Smooth muscle cell (in vitro differentiated cells): ENCODE results near the gene ZYG11A. TPM values are rescaled to one million over a fixed set of nuclear protein-coding genes. Genes with fewer than 3 reads are reported as not detected.
"Not testable (repeated sequence)": the region's sequence is repeated elsewhere in the genome, so short reads cannot be mapped to it uniquely, and the experiment has no call there.

Experiments
- DNase-seq: peaks from one replicate; lab custom pipeline; 2025; ENCODE audit not compliant: unreplicated experiment; lab: John Stamatoyannopoulos, UW
- H2AFZ ChIP-seq: fragments of 200-600 bp; sonication (generic); 2 replicates; pipeline ENCODE4 v1.6.0; 2016; ENCODE audit warnings: antibody characterized with exemption, low read depth, mild to moderate bottlenecking
- H3F3A ChIP-seq: fragments of 200-600 bp; sonication (generic); 2 replicates; pipeline ENCODE4 v1.6.0; 2017; ENCODE audit warnings: antibody characterized with exemption, low read depth
- H3K27ac ChIP-seq: fragments of 200-600 bp; sonication (generic); 2 replicates; pipeline ENCODE4 v1.5.1; 2016; ENCODE audit warnings: low read depth, mild to moderate bottlenecking
- H3K27me3 ChIP-seq: fragments of 200-600 bp; sonication (generic); 2 replicates; pipeline ENCODE4 v1.6.1; 2016; ENCODE audit warnings: low read depth, mild to moderate bottlenecking
- H3K36me3 ChIP-seq: fragments of 200-600 bp; sonication (generic); 2 replicates; pipeline ENCODE4 v1.5.1; 2016; ENCODE audit warnings: low read depth
- H3K4me1 ChIP-seq: fragments of 200-600 bp; sonication (generic); 2 replicates; pipeline ENCODE4 v1.5.1; 2016; ENCODE audit warnings: low read depth
- H3K4me2 ChIP-seq: fragments of 200-600 bp; sonication (generic); 2 replicates; pipeline ENCODE4 v1.6.0; 2016; ENCODE audit warnings: mild to moderate bottlenecking
- H3K4me3 ChIP-seq: fragments of 200-600 bp; sonication (generic); 2 replicates; pipeline ENCODE4 v1.5.1; 2016; ENCODE audit warnings: mild to moderate bottlenecking
- H3K79me2 ChIP-seq: fragments of 200-600 bp; sonication (generic); 2 replicates; pipeline ENCODE4 v1.6.0; 2016; ENCODE audit warnings: low read depth, mild to moderate bottlenecking
- H3K9ac ChIP-seq: fragments of 200-600 bp; sonication (generic); 2 replicates; pipeline ENCODE4 v1.6.0; 2016; ENCODE audit warnings: low read depth
- H3K9me3 ChIP-seq: fragments of 200-600 bp; sonication (generic); replicated peaks from 2 replicates; pipeline ENCODE4 v1.5.1; 2016; ENCODE audit warnings: low read depth
- H4K20me1 ChIP-seq: fragments of 200-600 bp; sonication (generic); 2 replicates; pipeline ENCODE4 v1.6.0; 2016; ENCODE audit warnings: low read depth
- WGBS: methylation state at CpG from one replicate; pipeline ENCODE4 v1.1.7; 2016; ENCODE audit warnings: low lambda C conversion rate; 5-methylcytosine and 5-hydroxymethylcytosine counted together
- polyA plus RNA-seq: library from polyadenylated mRNA; unstranded; fragments of >200 nt; fragmentation: Nextera tagmentation; extraction: Ambion mirVana; gene quantifications from 2 replicates; pipeline ENCODE4 v1.2.1, GENCODE V29; 2016
- total RNA-seq: library from RNA; depleted of rRNA; stranded (reverse); fragments of >200 nt; gene quantifications from 2 replicates; pipeline ENCODE4 v1.2.3, GENCODE V29; 2014
- TF ChIP-seq, protein P1 (sequence below): fragments of 200-600 bp; sonication (generic); IDR thresholded peaks from 2 replicates; pipeline ENCODE4 v1.5.1; 2017; ENCODE audit warnings: borderline replicate concordance, mild to moderate bottlenecking, antibody characterized with exemption; ENCODE audit not compliant: insufficient read depth, poor library complexity, severe bottlenecking

Gene ZYG11A
- total and polyA plus RNA-seq, 2 experiments from 2014 or later, result not detected

DNA sequence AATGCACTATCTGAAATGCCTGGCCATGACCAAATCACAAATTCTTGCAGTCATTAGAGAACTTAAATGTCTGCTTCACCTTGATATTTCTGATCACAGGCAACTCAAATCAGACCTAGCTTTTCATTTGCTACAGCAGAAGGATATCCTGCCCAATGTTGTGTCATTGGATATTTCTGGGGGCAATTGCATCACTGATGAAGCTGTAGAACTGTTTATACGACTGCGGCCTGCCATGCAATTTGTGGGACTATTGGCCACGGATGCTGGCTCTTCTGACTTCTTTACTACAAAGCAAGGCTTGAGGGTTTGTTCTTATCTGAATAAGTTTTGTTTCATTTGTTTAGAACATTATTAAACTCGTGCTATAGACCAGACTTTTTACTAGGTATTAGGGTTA lies 14.9 kb downstream of the ZYG11A start:
- Histone ChIP-seq H3K9ac (no peak overlapping the region), H3K4me1 (no peaks in the 10 kb centered on the region), H2AFZ (no peak overlapping the region), H3F3A (no peaks in the 10 kb centered on the region), H3K36me3 (no peaks in the 10 kb centered on the region), H3K9me3 (no peaks in the 10 kb centered on the region), H3K27me3 (no peaks in the 10 kb centered on the region), H3K79me2 (no peaks in the 10 kb centered on the region), H4K20me1 (no peaks in the 10 kb centered on the region), H3K4me2 (no peak overlapping the region), H3K4me3 (no peak overlapping the region), H3K27ac (no peak overlapping the region)
- TF ChIP-seq, protein P1, sequence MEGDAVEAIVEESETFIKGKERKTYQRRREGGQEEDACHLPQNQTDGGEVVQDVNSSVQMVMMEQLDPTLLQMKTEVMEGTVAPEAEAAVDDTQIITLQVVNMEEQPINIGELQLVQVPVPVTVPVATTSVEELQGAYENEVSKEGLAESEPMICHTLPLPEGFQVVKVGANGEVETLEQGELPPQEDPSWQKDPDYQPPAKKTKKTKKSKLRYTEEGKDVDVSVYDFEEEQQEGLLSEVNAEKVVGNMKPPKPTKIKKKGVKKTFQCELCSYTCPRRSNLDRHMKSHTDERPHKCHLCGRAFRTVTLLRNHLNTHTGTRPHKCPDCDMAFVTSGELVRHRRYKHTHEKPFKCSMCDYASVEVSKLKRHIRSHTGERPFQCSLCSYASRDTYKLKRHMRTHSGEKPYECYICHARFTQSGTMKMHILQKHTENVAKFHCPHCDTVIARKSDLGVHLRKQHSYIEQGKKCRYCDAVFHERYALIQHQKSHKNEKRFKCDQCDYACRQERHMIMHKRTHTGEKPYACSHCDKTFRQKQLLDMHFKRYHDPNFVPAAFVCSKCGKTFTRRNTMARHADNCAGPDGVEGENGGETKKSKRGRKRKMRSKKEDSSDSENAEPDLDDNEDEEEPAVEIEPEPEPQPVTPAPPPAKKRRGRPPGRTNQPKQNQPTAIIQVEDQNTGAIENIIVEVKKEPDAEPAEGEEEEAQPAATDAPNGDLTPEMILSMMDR, result no peak
- DNase-seq, result no peak
- 91% methylated on average over 4 of the region's 4 CpGs for WGBS

DNA sequence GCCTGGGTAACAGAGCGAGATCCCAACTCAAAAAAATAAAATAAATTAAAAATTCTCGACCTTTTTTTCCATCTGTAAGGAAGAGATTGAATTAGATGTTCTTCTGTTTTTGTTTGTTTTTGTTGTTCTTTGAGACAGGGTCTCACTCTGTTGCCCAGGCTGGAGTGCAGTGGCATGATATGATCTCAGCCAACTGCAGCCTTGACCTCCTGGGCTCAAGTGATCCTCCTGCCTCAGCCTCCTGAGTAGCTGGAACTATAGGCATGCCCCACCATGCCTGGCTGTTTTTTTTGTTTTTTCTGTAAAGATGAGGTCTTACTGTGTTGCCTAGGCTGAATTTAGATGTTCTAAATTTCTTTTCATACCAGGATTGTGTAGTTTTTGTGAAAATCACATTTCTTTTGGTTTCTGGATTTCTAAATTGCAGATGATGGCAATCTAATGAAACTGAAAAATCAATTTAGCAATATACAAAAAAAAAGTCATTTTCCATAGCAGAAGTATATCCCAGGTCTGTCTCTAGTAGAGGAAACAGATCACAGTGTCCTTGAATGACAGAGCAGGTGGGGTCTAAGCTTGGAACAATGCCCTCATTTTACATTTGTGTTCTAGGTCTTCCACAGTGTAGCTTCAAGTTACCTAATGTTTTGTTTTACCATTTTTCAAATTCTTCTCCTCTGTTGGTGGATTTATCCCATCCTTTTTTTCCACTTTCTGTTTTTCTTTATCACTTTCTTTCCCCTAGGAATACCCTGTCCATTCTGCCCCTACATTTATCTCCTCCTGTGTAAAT lies 20.3 kb downstream of the ZYG11A start:
- Histone ChIP-seq H3K9me3 (no peaks in the 10 kb centered on the region), H3K27ac (no peak overlapping the region), H3K9ac (no peak overlapping the region), H3K79me2 (no peaks in the 10 kb centered on the region), H3F3A (no peaks in the 10 kb centered on the region), H3K4me1 (no peaks in the 10 kb centered on the region), H2AFZ (no peak overlapping the region), H3K27me3 (no peaks in the 10 kb centered on the region), H4K20me1 (no peaks in the 10 kb centered on the region), H3K4me2 (no peak overlapping the region), H3K4me3 (no peak overlapping the region), H3K36me3 (no peaks in the 10 kb centered on the region)
- no peak for DNase-seq
- TF ChIP-seq, protein P1, result no peak
- WGBS, result 76% methylated on average over 2 of the region's 2 CpGs

DNA sequence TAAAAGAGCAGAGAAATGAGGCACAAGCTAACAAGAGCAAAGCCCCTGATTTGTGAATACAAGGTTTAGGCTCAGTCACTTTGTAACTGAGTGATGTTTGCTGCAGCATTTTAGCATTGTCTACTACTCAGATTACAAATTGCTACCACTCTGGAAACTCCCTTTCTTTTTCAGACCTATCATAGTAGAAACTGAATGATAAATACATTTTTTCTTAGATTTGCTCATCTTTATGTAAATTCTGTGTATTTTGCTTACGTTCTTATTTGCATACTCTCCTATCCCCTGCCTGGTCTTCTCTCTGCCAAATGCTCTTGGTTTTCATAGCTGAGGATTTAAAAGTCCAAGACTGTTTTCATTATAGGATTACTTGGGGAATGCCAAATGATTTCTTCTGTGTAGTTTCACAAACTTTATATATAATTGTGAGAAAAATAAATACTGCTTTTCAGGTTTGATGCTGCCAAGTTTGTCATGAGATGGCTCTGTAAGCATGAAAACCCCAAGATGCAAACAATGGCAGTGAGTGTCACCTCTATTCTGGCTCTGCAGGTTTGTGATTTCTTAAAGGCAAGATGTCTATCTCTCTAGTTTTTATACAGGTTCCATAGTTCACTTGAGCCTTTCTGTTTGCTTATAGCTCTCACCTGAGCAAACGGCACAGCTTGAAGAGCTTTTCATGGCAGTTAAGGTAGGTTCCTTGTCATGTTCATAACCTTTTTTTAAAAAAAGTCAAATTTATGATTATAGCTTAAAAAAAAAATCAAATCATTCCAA lies 24.7 kb downstream of the ZYG11A start:
- no peaks in the 10 kb centered on the region for H3K36me3 ChIP-seq
- H3K4me3 ChIP-seq, result no peak overlapping the region
- no peaks in the 10 kb centered on the region for H4K20me1 ChIP-seq
- H3K27me3 ChIP-seq, result no peaks in the 10 kb centered on the region
- H3K27ac ChIP-seq, result no peak overlapping the region
- no peaks in the 10 kb centered on the region for H3K4me1 ChIP-seq
- no peak overlapping the region for H3K4me2 ChIP-seq
- no peak overlapping the region for H2AFZ ChIP-seq
- TF ChIP-seq, protein P1, result no peak
- H3K9me3 ChIP-seq, result no peaks in the 10 kb centered on the region
- WGBS, result 87% methylated on average over 2 of the region's 2 CpGs
- DNase-seq, result no peak
- no peaks in the 10 kb centered on the region for H3F3A ChIP-seq
- no peaks in the 10 kb centered on the region for H3K79me2 ChIP-seq
- no peak overlapping the region for H3K9ac ChIP-seq

DNA sequence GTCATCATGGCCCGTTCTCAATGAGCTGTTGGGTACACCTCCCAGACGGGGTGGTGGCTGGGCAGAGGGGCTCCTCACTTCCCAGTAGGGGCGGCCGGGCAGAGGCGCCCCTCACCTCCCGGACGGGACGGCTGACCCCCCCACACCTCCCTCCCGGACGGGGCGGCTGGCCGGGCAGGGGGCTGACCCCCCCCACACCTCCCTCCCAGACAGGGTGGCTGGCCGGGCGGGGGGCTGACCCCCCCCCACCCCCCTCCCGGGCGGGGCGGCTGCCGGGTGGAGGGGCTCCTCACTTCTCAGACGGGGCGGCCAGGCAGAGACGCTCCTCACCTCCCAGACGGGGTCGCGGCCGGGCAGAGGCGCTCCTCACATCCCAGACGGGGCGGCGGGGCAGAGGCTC lies 27.2 kb downstream of the ZYG11A start:
- not testable (repeated sequence) for H3K9ac ChIP-seq, H3K4me1 ChIP-seq, H4K20me1 ChIP-seq, H3F3A ChIP-seq, H3K27ac ChIP-seq, H3K27me3 ChIP-seq, H2AFZ ChIP-seq, H3K9me3 ChIP-seq, H3K79me2 ChIP-seq, DNase-seq, H3K36me3 ChIP-seq, H3K4me2 ChIP-seq, H3K4me3 ChIP-seq
- WGBS, result 98% methylated on average over 11 of the region's 29 CpGs
